Measurements from ENCODE around the gene TWIST2.

DNA sequence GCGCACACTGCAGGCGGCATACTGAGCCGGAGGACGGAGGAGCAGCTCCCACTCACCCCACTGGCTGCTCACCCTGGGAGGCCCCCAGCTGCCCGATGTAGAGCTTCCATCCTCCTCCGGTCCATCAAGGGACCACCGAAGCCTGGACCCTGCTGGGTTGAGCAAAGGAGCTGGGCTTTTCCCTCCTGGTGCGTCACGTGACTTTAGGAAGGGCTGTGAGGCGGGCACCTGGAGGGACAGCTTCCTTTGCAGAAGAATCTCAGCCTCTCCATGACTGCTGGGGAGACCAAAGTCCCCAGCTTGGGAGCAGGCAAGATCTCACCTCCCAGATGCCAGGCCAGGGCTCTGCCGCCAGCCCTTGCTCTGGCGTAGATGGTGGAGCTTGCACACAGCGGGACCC lies 102.7 kb downstream of the TWIST2 start:
- TF ChIP-seq POLR2A (IDR thresholded peaks at IDR 0.05) (no peak), POLR2AphosphoS5 (IDR thresholded peaks at IDR 0.05) (no peak)
- TF ChIP-seq, protein P1, sequence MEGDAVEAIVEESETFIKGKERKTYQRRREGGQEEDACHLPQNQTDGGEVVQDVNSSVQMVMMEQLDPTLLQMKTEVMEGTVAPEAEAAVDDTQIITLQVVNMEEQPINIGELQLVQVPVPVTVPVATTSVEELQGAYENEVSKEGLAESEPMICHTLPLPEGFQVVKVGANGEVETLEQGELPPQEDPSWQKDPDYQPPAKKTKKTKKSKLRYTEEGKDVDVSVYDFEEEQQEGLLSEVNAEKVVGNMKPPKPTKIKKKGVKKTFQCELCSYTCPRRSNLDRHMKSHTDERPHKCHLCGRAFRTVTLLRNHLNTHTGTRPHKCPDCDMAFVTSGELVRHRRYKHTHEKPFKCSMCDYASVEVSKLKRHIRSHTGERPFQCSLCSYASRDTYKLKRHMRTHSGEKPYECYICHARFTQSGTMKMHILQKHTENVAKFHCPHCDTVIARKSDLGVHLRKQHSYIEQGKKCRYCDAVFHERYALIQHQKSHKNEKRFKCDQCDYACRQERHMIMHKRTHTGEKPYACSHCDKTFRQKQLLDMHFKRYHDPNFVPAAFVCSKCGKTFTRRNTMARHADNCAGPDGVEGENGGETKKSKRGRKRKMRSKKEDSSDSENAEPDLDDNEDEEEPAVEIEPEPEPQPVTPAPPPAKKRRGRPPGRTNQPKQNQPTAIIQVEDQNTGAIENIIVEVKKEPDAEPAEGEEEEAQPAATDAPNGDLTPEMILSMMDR (IDR thresholded peaks at IDR 0.05): no peak

Measured in prostate gland (tissue), 2 donors.